ENCODE results near the gene SLC25A13. TPM values are rescaled to one million over a fixed set of nuclear protein-coding genes. Genes with fewer than 3 reads are reported as not detected.

SLC25A13 gene
- total and polyA plus RNA-seq, 2 of the 13 experiments (the other 11 are each of a cell fraction or from before 2014, with no cell fraction given) = 36.2 to 84.9 TPM

GRCh38 chr7:96308253-96308949 lies 13.5 kb downstream of the SLC25A13 start (continued):
- TF ChIP-seq GABPB1 (CRISPR knock-in tag; IDR thresholded peaks at IDR 0.05) (no peak), KLF15 (CRISPR knock-in tag; IDR thresholded peaks at IDR 0.05; ENCODE audit: borderline replicate concordance) (no peak), PAWR (CRISPR knock-in tag; IDR thresholded peaks at IDR 0.05; ENCODE audit: borderline replicate concordance) (no peak), ZFY (CRISPR knock-in tag; IDR thresholded peaks at IDR 0.05) (no peak), ZNF317 (CRISPR knock-in tag; IDR thresholded peaks at IDR 0.05) (no peak), KLF6 (CRISPR knock-in tag; IDR thresholded peaks at IDR 0.05) (no peak), SIX1 (CRISPR knock-in tag; IDR thresholded peaks at IDR 0.05; ENCODE audit: borderline replicate concordance) (0 out of 2 replicates have a peak, but pooled peaks have one; percentile 16), FUBP1 (CRISPR knock-in tag; IDR thresholded peaks at IDR 0.05; ENCODE audit: borderline replicate concordance) (no peak), GPBP1L1 (CRISPR knock-in tag; IDR thresholded peaks at IDR 0.05) (no peak), ZNF274 (CRISPR knock-in tag; IDR thresholded peaks at IDR 0.05) (no peak), TGIF2 (CRISPR knock-in tag; IDR thresholded peaks at IDR 0.05) (no peak), EED (CRISPR knock-in tag; IDR thresholded peaks at IDR 0.05) (no peak), ZGPAT (CRISPR knock-in tag; IDR thresholded peaks at IDR 0.05) (no peak)
- TF ChIP-seq, protein P1, sequence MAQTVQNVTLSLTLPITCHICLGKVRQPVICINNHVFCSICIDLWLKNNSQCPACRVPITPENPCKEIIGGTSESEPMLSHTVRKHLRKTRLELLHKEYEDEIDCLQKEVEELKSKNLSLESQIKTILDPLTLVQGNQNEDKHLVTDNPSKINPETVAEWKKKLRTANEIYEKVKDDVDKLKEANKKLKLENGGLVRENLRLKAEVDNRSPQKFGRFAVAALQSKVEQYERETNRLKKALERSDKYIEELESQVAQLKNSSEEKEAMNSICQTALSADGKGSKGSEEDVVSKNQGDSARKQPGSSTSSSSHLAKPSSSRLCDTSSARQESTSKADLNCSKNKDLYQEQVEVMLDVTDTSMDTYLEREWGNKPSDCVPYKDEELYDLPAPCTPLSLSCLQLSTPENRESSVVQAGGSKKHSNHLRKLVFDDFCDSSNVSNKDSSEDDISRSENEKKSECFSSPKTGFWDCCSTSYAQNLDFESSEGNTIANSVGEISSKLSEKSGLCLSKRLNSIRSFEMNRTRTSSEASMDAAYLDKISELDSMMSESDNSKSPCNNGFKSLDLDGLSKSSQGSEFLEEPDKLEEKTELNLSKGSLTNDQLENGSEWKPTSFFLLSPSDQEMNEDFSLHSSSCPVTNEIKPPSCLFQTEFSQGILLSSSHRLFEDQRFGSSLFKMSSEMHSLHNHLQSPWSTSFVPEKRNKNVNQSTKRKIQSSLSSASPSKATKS (CRISPR knock-in tag; IDR thresholded peaks at IDR 0.05) = 0 out of 2 replicates have a peak, but pooled peaks have one; percentile 41
- TF ChIP-seq, protein P2, sequence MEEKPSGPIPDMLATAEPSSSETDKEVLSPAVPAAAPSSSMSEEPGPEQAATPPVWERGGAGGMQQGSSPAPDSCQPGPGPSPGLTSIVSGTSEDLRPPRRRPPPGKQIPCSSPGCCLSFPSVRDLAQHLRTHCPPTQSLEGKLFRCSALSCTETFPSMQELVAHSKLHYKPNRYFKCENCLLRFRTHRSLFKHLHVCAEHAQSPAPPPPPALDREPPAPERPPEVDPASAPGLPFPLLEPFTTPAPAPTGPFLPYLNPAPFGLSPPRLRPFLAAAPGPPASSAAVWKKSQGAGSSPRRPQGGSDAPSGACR (CRISPR knock-in tag; IDR thresholded peaks at IDR 0.05) = no peak
- TF ChIP-seq, protein P3, sequence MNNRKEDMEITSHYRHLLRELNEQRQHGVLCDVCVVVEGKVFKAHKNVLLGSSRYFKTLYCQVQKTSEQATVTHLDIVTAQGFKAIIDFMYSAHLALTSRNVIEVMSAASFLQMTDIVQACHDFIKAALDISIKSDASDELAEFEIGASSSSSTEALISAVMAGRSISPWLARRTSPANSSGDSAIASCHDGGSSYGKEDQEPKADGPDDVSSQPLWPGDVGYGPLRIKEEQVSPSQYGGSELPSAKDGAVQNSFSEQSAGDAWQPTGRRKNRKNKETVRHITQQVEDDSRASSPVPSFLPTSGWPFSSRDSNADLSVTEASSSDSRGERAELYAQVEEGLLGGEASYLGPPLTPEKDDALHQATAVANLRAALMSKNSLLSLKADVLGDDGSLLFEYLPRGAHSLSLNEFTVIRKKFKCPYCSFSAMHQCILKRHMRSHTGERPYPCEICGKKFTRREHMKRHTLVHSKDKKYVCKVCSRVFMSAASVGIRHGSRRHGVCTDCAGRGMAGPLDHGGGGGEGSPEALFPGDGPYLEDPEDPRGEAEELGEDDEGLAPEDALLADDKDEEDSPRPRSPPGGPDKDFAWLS (CRISPR knock-in tag; IDR thresholded peaks at IDR 0.05; ENCODE audit: borderline replicate concordance) = no peak
- TF ChIP-seq, protein P4, sequence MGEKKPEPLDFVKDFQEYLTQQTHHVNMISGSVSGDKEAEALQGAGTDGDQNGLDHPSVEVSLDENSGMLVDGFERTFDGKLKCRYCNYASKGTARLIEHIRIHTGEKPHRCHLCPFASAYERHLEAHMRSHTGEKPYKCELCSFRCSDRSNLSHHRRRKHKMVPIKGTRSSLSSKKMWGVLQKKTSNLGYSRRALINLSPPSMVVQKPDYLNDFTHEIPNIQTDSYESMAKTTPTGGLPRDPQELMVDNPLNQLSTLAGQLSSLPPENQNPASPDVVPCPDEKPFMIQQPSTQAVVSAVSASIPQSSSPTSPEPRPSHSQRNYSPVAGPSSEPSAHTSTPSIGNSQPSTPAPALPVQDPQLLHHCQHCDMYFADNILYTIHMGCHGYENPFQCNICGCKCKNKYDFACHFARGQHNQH (CRISPR knock-in tag; IDR thresholded peaks at IDR 0.05) = no peak
